Neural progenitor cell (in vitro differentiated cells): ENCODE data around the gene KRAS.

Source experiments
- EZH2 ChIP-seq: fragments of 200-600 bp; sonication (generic); IDR thresholded peaks from 2 replicates; pipeline ENCODE4 v1.6.1; 2017; ENCODE audit warnings: antibody characterized with exemption, mild to moderate bottlenecking, moderate library complexity
- EZH2phosphoT487 ChIP-seq: fragments of 200-600 bp; sonication (generic); IDR thresholded peaks from 2 replicates; pipeline ENCODE4 v1.6.1; 2017; ENCODE audit warnings: antibody characterized with exemption
- TF ChIP-seq, protein P1 (sequence below): fragments of 200-600 bp; sonication (generic); IDR thresholded peaks from 2 replicates; pipeline ENCODE4 v1.5.1; 2017; ENCODE audit warnings: antibody characterized with exemption, mild to moderate bottlenecking

DNA sequence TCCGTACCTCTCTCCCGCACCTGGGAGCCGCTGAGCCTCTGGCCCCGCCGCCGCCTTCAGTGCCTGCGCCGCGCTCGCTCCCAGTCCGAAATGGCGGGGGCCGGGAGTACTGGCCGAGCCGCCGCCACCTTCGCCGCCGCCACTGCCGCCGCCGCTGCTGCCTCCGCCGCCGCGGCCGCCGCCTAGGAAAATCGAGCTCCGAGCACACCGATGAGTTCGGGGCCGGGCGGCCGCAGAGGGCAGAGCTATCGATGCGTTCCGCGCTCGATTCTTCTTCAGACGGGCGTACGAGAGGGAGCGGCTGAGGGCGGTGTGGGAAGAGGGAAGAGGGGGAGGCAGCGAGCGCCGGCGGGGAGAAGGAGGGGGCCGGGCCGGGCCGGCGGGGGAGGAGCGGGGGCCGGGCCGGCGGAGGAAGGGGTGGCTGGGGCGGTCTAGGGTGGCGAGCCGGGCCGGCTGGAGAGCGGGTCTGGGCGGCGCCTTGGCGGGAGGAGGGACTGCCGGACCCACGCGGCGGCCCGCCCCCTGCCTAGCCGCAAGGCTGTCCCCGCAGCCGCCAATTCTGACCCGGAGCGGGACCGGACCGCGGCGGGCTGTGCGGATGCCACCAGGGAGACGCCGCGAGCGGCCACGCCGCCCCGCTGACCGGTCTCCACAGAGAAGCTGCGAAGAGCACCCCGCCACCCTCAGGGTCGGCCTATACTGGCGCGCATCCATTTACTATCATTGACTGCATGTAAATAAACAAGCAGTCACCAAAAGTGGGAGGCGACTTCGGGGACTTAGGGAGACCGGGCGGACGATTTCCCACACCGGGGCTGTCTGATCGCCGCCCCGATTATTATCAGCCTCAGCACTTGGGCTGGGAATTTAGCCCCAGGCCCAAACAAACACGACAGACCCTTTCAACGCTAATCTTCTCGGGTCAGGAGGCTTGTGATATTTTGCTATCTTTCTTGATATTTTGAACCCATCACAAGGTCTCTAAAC lies at the start of gene KRAS:
- TF ChIP-seq, protein P1, sequence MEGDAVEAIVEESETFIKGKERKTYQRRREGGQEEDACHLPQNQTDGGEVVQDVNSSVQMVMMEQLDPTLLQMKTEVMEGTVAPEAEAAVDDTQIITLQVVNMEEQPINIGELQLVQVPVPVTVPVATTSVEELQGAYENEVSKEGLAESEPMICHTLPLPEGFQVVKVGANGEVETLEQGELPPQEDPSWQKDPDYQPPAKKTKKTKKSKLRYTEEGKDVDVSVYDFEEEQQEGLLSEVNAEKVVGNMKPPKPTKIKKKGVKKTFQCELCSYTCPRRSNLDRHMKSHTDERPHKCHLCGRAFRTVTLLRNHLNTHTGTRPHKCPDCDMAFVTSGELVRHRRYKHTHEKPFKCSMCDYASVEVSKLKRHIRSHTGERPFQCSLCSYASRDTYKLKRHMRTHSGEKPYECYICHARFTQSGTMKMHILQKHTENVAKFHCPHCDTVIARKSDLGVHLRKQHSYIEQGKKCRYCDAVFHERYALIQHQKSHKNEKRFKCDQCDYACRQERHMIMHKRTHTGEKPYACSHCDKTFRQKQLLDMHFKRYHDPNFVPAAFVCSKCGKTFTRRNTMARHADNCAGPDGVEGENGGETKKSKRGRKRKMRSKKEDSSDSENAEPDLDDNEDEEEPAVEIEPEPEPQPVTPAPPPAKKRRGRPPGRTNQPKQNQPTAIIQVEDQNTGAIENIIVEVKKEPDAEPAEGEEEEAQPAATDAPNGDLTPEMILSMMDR, result no peak
- TF ChIP-seq EZH2phosphoT487, result no peak
- TF ChIP-seq EZH2, result peak; percentile 26
